A549 (cell line): Measurements from ENCODE around the gene LHX4.

Source experiments
- CBX2 ChIP-seq: fragments of 200-600 bp; sonication (generic); IDR thresholded peaks from 2 replicates; pipeline ENCODE4 v1.6.1; 2016; ENCODE audit warnings: low read depth, mild to moderate bottlenecking, borderline replicate concordance
- CTCF ChIP-seq: fragments of >200 bp; sonication (Bioruptor Twin); formaldehyde crosslinking; IDR thresholded peaks from 3 replicates; pipeline ENCODE4 v1.5.1; 2016
- JUN ChIP-seq, 2 experiments: fragments of >200 bp; sonication (Bioruptor Twin); formaldehyde crosslinking; IDR thresholded peaks; 2 replicates in 1 of 2; 3 replicates in 1 of 2; pipeline ENCODE4 v1.6.1; 2016 to 2017
- MAZ ChIP-seq: fragments of 150-350 bp; IDR thresholded peaks from 2 replicates; pipeline ENCODE4 v1.6.1; 2014; ENCODE audit warnings: antibody characterized with exemption, low read depth, low read length, borderline replicate concordance
- NR3C1 ChIP-seq: fragments of >200 bp; sonication (Bioruptor Twin); formaldehyde crosslinking; IDR thresholded peaks from 3 replicates; pipeline ENCODE4 v1.6.1; 2017
- POLR2A ChIP-seq: IDR thresholded peaks from 2 replicates; pipeline ENCODE4 v1.6.1; 2012; ENCODE audit warnings: mild to moderate bottlenecking, low read length
- RCOR1 ChIP-seq: fragments of 150-350 bp; IDR thresholded peaks from 2 replicates; pipeline ENCODE4 v1.6.1; 2014; ENCODE audit warnings: antibody characterized with exemption, low read length, low read depth
- SMC3 ChIP-seq: fragments of >200 bp; sonication (Bioruptor Twin); formaldehyde crosslinking; IDR thresholded peaks from 3 replicates; pipeline ENCODE4 v1.6.1; 2018; ENCODE audit warnings: inconsistent platforms
- TP53 ChIP-seq: fragments of 250-450 bp; sonication (Bioruptor Pico); IDR thresholded peaks from 2 replicates; pipeline ENCODE4 v1.5.0; 2021; ENCODE audit warnings: mild to moderate bottlenecking, moderate library complexity
- USF2 ChIP-seq: fragments of 450-650 bp; IDR thresholded peaks from 2 replicates; pipeline ENCODE4 v1.6.1; 2014; ENCODE audit warnings: antibody characterized with exemption
- ZSCAN20 ChIP-seq: fragments of 250-450 bp; sonication (Bioruptor Pico); IDR thresholded peaks from 2 replicates; pipeline ENCODE4 v1.8.0; 2022; ENCODE audit warnings: mild to moderate bottlenecking, moderate library complexity

GRCh38 chr1:180257486-180257885, 27.4 kb downstream of the LHX4 start:
- TF ChIP-seq ZSCAN20 (CRISPR knock-in tag) = no peak
- no peak for TF ChIP-seq CTCF
- TF ChIP-seq POLR2A = no peak
- no peak for TF ChIP-seq RCOR1
- TF ChIP-seq MAZ = no peak
- no peak for TF ChIP-seq USF2
- TF ChIP-seq TP53 (CRISPR knock-in tag) = no peak
- TF ChIP-seq CBX2 = no peak
- TF ChIP-seq SMC3 = no peak
- TF ChIP-seq NR3C1 = no peak
- TF ChIP-seq JUN (IDR thresholded peaks at IDR 0.05) = no peak
